CD4-positive, alpha-beta T cell treated with Interleukin-21 for 1 hour (primary cell): ENCODE measurements around the gene NME7.

ENCODE experiments used
- DNase-seq: peaks from one replicate; pipeline ENCODE4 v3.0.0-alpha.2; 2020

The NME7 gene

DNA sequence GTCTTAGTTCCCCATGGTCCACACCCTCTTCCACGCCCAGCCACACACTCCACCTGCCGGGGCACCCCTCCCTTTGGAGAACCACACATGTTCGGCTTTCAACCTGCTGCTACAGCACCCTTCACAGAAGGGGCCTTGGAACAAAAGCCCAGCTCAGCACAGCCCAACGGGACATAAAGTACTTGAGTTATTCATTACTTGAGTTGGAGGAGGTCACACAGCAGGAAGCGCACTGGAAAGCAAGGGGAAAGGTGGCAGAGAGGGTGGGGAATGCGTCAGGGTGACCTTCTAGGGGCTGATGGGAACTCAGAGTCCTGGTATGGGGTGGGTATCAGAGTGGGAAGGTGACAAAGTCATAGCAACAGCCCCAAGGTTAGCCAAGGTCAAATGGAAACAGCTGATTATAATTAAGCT lies 264.1 kb downstream of the NME7 start:
- DNase-seq = no peak

DNA sequence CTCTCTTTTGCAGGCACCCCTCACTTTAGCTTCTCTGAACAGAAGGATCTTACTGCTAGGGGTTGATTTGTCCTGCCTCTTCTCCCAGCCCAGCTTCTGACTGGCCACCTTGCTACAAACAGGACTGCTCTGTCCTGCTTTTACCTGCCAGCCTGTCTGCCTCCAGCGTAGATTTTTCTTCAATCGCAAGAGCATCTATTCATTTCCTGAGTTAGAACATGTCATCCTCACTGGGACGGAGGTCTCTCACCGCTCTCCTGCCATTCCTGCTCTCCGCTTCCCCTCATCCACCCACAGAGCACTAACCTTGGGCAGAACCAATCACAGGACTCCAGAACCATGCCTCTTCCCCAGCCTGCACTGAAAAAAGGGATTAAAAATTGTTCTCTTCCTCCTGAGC lies 264.6 kb downstream of the NME7 start:
- no peak for DNase-seq

DNA sequence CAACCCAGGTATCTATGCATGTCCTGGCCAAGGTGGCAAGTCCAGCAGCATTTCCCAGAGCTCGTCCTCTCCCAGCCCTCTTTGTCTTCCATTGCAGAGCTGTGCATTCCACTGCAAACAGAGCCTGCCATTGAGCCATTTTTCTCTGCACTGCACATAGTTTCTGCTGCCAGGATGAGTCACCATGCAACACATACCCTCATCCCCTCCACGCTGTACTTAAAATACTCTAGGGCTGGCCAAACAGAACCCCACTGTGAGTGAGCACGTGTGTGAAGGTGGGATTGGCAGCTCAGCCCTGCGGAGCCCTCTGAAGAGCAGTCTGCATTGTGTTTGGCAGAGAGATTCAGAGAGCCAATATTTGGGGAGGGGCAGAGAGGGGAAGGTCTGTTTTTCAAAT lies 265.0 kb downstream of the NME7 start:
- no peak for DNase-seq

DNA sequence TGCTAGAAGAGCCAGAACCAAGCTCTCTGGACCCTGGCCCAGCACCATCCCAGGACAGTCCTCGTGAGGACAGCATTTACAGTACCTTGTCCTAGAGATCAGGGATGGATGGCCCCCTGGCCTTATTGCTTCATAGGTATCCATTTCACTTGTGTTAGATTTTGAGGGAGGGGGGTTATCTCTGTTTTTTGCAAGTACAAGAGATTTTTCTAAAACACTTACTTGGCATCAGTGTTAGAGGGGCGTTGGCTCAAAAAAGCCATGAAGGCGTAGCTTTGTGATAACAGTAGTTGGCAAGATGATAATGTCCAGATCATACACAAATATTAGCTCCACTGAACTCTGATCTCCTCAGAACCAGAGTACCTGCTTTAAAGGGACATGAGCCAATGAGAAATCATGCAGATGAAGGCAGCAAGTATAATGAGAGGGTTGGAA lies 266.9 kb downstream of the NME7 start:
- DNase-seq = no peak

DNA sequence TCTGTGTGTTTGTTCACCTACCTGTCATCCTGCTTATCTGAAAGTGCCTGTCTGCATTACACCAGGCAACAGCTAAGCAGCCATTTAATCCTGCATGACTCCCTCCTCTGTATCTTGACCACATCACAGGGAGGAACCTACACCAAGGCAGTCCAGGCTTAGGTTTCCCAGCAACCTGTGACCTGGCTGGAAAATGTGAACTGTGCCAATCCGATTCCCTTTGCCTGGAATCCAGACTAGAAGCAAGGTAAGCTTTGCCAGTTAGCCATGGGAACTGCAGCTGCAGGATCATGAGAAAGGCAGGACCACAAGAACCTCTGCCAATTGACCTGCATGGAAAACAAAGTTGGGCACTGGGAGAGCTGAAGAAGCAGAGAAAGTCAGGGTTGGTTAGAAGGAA lies 267.4 kb downstream of the NME7 start:
- no peak for DNase-seq

DNA sequence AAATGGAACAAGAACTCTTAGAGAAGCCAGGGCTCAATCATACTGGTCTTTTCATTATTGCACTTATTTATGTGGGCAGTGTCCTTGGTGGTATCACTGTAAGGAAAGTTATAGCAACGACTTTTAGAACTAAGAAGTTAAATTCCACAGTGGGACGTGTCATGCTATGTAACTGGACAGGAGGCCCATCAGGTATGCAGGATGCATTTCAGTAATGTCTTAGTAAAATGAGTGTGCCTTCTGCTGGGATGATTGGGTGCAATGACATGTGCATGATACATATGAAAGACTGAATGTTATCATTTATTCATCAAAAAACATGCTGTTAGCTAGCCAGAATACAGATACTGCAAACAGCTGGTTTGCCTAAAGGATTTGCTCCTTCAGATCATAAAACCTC lies 268.0 kb downstream of the NME7 start:
- DNase-seq = no peak

DNA sequence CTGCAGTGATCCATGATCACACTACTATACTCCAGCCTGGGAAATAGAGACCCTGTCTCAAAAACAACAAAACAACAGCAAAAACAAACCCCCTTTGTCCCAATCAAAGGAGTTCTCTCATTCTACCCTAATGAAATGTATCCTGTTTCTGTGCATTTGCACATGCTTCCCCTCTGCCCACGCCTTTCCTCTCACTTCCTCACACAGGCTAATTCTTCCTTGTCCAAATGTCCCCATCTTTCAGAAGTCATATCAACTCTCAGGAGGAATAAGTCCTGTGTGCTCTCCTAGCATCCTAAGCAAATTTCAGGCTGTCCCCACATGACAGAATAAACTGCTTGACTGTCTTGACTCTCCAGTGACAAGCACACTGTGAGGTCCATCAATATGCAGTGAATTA lies 269.2 kb downstream of the NME7 start:
- DNase-seq = no peak

DNA sequence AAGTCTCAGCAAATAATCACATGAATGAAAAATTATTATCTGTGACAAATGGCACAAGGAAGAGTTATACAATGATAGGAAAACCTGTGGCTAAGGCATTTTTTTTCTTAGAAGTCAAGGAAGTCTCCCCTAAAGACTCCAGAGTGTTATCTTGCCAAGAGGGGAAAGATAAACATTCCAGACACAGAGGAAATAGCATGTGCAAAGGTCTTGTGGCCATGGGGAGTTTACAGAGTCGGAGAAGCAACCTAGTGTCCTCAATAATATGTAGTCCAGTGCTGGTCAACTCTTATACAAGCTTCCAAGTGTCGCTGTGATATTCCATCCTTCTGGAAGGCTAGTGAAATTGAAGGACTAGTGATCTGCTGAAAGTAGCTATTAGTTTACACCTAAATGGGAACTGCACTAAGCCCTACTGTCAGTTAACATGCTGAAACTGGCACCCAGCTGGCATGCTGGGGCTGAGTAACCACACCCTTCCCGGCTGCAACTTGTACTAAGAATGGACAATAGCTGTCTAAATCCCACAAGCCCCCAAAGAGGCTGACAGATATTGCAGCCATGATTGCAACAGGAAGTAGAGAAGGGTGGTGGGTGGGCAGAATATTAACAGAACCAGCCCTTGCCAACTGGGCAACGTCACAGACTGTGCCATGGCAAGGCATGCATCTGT lies 272.6 kb downstream of the NME7 start:
- no peak for DNase-seq

DNA sequence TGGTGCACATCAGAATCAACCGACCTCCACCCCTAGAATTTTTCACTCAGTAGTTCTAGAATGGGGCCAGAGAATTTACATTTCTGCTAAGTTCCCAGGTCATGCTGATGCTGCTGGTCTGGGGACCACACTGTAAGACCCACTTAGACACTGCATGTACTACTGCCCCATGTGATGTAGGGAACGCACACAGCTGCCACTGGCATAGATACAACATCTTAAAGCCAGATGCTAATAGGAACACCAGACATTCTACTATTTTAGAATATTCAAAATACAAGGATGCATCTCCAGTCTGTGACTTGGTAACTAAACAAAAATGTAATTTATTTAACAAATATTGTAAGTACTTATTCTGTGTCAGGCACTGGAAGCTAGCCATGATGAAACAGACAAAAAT lies 275.2 kb downstream of the NME7 start:
- DNase-seq = no peak

DNA sequence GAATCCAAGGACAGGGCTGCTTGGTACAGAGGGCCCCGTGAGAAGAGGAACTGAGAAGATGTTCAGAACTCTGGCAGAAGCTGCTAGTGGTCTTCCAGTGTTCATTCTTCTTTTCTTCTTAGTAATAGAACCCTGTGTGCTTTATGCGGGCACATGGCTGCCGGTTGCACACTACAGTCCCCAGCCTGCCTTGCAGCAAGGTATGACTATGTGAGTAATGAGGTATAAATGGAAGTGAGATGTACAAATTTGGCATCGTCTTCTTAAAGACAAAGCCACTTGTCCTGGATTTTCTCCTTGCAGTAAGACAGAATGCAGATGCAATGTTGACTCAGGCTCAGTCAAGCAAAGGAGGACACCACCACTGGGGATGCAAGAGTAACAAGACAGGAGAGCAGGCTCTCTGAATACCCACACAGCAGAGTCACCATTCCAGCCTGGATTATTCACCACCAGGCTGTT lies 276.1 kb downstream of the NME7 start:
- no peak for DNase-seq

DNA sequence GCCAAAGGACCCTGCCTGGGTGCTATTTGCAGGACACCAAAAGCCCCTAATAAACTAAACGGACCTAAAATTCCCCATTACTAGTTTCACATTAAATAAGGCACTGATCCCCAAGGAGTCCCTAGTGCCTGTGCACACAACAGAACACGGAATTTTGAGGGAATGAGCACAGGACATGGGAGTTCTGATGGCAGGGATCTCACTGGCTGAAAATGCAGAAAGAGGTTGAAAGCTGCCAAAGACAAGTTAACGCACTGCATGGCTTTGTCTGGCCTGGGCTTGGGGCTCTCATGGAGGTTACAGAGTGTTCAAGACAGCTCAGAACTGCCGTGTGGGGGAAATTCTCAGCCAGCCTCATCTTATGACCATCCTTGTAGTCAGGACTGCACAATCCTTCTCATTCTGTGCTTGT lies 276.7 kb downstream of the NME7 start:
- DNase-seq = no peak

DNA sequence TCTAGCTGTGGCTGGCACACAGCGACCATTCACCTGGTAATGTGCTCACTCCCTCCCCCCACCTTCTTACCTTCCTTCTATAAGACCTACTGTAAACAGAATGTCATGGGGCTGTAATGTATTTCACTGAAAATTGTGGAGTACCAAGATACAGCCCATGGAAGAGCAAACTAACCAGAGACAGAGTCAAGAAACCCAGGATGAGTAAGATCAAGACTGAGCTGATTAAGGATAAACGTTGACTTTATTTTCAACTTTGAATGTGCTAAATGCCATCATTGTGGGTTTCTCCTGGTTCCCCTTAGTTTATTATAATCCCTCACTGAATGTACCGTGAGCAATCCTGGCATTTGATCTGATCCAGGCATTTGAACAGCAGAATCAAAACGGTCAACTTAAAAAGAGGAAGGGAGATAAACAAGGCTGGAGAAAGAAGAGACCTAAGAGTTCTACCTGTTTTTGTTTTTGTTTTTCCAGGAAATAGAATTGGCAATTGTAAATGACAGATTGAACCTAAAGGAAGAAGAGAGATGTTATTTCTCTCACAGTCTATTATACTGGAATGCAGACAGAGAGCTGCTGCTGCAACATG lies 277.2 kb downstream of the NME7 start:
- DNase-seq = no peak

DNA sequence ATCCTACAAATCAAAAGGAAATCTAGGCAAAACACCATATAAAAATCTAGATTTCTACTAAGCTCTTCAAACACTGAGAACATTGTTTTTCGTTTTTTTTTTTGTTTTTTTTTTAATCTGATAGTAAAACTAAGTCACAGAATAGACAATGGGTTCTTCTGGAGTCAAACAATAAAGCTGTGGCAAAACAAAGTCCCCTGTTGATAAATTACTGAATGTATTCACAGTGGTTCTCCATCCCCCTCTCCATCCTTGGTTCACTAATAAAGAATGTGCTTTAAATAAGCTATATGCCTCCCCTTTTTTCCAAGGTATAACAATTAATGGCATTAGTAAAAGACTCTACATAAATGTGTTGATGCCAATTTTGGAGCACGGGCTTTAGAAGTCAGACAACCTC lies 277.8 kb downstream of the NME7 start:
- no peak for DNase-seq

DNA sequence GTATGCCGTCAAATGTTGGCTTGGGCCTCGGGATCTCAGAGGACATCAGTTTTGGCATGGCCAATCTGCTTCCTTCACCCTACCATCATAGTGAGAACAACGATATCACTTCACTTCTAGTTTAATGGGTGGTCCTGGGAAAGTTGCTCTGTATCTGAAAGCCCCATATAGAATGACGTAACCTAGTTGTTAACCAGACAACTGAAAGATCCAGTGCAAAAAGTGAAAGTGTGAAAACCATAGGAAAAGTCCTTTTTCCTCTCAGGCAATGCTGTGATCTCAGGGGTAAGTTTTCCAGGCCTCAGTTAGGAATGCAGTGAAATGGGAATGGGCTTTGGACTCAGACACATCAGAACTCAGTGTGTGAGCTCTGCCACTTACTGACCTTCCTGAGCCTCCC lies 279.7 kb downstream of the NME7 start:
- no peak for DNase-seq

DNA sequence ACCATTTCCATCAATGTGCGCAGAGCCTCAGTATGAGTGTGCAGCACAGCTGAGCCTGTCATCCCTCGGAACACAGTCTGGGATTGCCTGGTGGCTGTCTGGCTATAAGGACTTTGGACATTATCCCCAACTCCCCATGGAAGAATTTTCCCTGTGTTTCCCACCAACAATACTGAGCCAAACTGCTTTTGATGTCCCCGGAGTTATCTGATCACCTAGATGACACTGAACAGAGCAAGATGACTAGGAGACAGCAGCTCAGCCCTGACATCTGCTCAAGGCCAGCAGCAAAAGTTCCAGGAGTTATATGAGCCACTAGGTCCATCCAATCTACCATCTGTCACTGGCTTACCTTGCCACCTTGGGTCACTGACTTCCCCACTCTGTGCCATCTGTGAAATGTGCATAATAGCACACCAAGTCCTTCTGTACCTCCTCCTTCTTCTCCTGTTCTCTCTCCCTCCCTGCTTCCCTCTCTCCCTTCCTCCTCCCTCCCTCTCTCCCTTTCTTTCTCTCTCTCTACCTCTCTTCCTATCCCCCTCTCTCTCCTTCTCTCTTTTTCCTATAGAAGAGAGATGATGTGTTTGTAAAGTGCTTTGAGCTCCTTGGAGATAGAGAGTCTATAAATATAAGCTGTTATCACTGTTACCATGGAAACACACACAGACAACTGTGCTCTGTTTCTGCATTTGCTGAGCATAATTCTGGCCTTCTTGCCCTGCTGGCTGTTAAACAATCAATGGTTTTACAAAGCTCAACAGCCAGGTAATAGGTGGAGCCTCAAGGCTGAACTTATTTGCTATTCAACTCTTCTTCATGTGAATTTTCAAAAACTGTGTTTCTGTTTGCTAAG lies 280.8 kb downstream of the NME7 start:
- peak; percentile 28 for DNase-seq

DNA sequence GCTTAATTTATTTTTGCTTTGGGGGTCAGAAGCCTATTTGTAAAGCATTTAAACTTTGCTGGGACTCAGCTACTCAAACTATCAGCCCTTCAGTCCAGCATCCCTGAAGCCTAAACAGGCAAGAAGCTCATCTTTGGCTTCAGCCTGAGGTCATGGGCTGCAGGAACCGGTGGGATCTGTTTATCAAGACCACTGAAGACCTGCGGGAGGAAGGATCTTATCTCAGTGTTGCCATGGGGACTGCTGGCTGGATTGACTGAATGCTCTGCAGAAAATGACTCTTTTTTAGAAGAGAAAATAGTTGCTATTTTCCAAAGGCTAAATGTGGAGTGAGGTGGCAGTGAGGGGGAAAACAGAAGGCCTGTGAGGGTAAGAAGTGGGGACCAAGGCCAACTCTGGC lies 281.7 kb downstream of the NME7 start:
- DNase-seq = no peak
